ENCODE measurements around the gene GPR85.

The GPR85 gene

DNA sequence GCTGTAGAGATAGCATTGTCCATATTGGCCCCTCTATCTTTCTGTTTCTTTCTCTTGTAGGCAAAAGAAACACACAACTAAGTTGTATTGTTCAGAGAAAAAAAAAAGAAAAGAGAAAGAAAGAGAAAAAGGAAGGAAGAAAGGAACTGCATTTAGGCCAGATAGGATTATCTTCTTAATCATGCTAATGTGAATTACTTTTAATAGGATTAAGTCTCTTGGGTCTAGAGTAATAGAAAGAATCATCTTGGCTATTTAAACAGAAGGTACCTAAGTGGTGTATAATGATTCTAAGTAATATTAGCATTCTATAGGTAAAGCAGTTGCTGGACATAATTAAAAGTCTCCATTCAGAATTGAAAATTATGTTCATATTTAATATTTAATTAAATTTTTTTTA lies 42.2 kb downstream of the GPR85 start:
- DNase-seq (ENCODE audit: low read depth in 1 of 2, low spot score in 1 of 2) = no peak
- Histone ChIP-seq H3K4me3 (replicated peaks; ENCODE audit: insufficient read depth, low read length) (no peak overlapping the region), H3K27me3 (ENCODE audit: insufficient read depth, poor library complexity, severe bottlenecking) (no peaks in the 10 kb centered on the region), H3K27ac (replicated peaks) (no peak overlapping the region)
- TF ChIP-seq POLR2AphosphoS5 (IDR thresholded peaks at IDR 0.05; ENCODE audit: low read depth) (no peak), GABPA (IDR thresholded peaks at IDR 0.05; ENCODE audit: low read depth) (no peak), SPI1 (IDR thresholded peaks at IDR 0.05; ENCODE audit: borderline replicate concordance, low read depth) (no peak)
- TF ChIP-seq, protein P1, sequence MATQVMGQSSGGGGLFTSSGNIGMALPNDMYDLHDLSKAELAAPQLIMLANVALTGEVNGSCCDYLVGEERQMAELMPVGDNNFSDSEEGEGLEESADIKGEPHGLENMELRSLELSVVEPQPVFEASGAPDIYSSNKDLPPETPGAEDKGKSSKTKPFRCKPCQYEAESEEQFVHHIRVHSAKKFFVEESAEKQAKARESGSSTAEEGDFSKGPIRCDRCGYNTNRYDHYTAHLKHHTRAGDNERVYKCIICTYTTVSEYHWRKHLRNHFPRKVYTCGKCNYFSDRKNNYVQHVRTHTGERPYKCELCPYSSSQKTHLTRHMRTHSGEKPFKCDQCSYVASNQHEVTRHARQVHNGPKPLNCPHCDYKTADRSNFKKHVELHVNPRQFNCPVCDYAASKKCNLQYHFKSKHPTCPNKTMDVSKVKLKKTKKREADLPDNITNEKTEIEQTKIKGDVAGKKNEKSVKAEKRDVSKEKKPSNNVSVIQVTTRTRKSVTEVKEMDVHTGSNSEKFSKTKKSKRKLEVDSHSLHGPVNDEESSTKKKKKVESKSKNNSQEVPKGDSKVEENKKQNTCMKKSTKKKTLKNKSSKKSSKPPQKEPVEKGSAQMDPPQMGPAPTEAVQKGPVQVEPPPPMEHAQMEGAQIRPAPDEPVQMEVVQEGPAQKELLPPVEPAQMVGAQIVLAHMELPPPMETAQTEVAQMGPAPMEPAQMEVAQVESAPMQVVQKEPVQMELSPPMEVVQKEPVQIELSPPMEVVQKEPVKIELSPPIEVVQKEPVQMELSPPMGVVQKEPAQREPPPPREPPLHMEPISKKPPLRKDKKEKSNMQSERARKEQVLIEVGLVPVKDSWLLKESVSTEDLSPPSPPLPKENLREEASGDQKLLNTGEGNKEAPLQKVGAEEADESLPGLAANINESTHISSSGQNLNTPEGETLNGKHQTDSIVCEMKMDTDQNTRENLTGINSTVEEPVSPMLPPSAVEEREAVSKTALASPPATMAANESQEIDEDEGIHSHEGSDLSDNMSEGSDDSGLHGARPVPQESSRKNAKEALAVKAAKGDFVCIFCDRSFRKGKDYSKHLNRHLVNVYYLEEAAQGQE (IDR thresholded peaks at IDR 0.05; ENCODE audit: insufficient replicate concordance, low read depth) = no peak
- TF ChIP-seq, protein P2, sequence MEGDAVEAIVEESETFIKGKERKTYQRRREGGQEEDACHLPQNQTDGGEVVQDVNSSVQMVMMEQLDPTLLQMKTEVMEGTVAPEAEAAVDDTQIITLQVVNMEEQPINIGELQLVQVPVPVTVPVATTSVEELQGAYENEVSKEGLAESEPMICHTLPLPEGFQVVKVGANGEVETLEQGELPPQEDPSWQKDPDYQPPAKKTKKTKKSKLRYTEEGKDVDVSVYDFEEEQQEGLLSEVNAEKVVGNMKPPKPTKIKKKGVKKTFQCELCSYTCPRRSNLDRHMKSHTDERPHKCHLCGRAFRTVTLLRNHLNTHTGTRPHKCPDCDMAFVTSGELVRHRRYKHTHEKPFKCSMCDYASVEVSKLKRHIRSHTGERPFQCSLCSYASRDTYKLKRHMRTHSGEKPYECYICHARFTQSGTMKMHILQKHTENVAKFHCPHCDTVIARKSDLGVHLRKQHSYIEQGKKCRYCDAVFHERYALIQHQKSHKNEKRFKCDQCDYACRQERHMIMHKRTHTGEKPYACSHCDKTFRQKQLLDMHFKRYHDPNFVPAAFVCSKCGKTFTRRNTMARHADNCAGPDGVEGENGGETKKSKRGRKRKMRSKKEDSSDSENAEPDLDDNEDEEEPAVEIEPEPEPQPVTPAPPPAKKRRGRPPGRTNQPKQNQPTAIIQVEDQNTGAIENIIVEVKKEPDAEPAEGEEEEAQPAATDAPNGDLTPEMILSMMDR (IDR thresholded peaks at IDR 0.05; ENCODE audit: insufficient read depth, low read length) = no peak

DNA sequence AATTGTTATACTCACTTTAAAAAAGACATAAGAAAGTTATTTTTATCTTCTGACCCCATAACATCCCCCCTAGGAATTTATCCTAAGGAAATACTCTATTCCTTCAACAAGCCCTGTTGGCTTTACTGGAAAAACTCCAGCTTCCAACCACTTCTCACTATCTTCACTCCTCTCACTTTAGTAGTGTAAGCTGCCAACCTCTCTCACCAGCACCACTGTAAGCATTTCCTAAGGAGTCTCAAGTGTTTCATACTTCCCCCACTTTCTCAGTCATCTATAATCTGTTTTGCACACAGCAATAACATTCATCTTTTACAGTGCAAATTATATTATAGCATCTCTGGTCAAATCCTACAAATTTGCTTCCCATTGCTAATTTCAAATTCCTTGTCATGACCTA lies 45.8 kb downstream of the GPR85 start:
- H3K4me3 ChIP-seq (replicated peaks; ENCODE audit: insufficient read depth, low read length) = no peak overlapping the region
- DNase-seq (ENCODE audit: low read depth in 1 of 2, low spot score in 1 of 2) = no peak
- TF ChIP-seq GABPA (IDR thresholded peaks at IDR 0.05; ENCODE audit: low read depth) (no peak), POLR2AphosphoS5 (IDR thresholded peaks at IDR 0.05; ENCODE audit: low read depth) (no peak), SPI1 (IDR thresholded peaks at IDR 0.05; ENCODE audit: borderline replicate concordance, low read depth) (no peak)
- TF ChIP-seq, protein P1 (IDR thresholded peaks at IDR 0.05; ENCODE audit: insufficient replicate concordance, low read depth) = no peak
- TF ChIP-seq, protein P2 (IDR thresholded peaks at IDR 0.05; ENCODE audit: insufficient read depth, low read length) = no peak

DNA sequence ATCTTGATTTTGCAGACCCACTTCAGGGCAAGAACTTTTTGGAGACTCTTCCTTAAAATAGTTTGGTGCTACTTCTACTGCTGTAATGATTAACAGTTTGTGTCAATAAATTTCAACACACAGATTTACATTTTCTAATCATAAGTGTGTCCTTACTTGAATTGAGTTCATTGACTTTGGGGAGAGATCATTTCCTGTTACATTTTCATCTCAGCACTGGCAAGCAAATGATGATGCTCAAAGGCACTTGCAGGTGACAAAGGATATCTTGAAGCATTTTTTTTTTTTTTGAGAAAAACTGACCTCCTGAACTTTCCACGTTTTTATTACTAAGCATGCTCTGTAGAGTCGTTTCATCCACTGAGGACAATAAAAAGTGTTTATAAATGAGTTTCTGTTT lies 52.7 kb downstream of the GPR85 start:
- no peak overlapping the region for H3K4me3 ChIP-seq (replicated peaks; ENCODE audit: insufficient read depth, low read length)
- H3K27ac ChIP-seq (replicated peaks) = no peak overlapping the region
- TF ChIP-seq GABPA (IDR thresholded peaks at IDR 0.05; ENCODE audit: low read depth) (no peak), POLR2AphosphoS5 (IDR thresholded peaks at IDR 0.05; ENCODE audit: low read depth) (no peak), SPI1 (IDR thresholded peaks at IDR 0.05; ENCODE audit: borderline replicate concordance, low read depth) (no peak)
- TF ChIP-seq, protein P1 (IDR thresholded peaks at IDR 0.05; ENCODE audit: insufficient replicate concordance, low read depth) = no peak
- TF ChIP-seq, protein P2 (IDR thresholded peaks at IDR 0.05; ENCODE audit: insufficient read depth, low read length) = no peak
- no peaks in the 10 kb centered on the region for H3K27me3 ChIP-seq (ENCODE audit: insufficient read depth, poor library complexity, severe bottlenecking)
- DNase-seq (ENCODE audit: low read depth in 1 of 2, low spot score in 1 of 2) = no peak

More for the DNA sequence above, 45.8 kb downstream of the GPR85 start:
- Histone ChIP-seq H3K27me3 (ENCODE audit: insufficient read depth, poor library complexity, severe bottlenecking) (no peaks in the 10 kb centered on the region), H3K27ac (replicated peaks) (no peak overlapping the region)

Measured in HL-60 (cell line).